ENCODE data around the gene PBX1. TPM values are rescaled to one million over a fixed set of nuclear protein-coding genes. Genes with fewer than 3 reads are reported as not detected.

Gene PBX1
- total RNA-seq, 2 experiments from 2014 or later = 0.17 TPM

DNA sequence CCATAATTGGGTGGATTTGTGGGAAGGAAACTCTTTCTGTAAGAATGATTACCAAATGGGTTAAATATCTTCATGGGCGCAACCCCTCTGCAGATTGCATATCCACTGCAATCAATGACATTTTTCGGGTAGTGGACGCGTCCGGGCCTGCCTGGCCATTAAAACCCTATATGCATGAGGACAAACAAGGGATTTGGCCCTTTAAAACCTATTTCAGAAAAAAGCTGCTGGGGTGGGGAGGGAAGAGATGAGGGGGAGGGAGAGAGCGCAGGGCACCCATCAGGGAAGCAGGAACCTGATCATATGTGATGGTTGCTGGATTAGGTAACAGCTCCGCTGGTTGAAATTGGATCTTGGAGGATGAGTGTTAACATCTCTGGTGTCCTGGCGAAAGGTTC lies 228.8 kb downstream of the PBX1 start:
- ChIA-PET POLR2A (no interaction called here), CTCF (interaction anchor here (0.6 to 2.9 kb wide), 14 partner anchors 9 to 1429 kb away, joined by 3 to 18 read pairs (median 4); no protein-coding TSS in a partner anchor)
- H3K4me1 Mint-ChIP-seq (ENCODE audit: low read depth) = no peaks in the 10 kb centered on the region
- no peaks in the 10 kb centered on the region for H3K36me3 Mint-ChIP-seq
- H3K27ac Mint-ChIP-seq = no peak overlapping the region
- no peak overlapping the region for H3K4me3 Mint-ChIP-seq
- no peaks in the 10 kb centered on the region for H3K9me3 Mint-ChIP-seq
- intact Hi-C loops (cut with micrococcal nuclease) = loop anchor here (1.0 to 5.0 kb wide), 3 partner anchors 1378 to 1936 kb away; no protein-coding TSS in a partner anchor
- DNase-seq = no peak
- H3K27me3 Mint-ChIP-seq = peaks cover 1% of the 10 kb centered on the region

DNA sequence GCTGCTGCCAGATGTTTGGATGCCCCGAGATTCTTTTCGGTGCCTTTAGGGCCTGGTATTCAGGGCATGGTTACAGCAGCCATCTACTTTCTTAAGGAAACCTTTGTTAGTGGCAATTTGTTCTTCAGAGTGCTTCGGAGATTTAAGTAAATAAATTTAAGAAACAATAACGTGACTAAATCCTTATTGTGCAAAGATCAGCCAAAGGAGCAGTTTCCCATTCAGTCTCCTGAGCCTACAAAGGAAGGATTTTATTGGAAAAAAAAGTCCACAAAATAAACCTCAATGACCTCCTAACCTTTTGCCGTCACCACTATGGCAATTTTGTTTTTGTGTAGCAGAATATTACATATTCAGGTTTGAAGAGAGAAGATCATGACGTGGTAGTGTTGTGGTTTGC lies 231.1 kb downstream of the PBX1 start:
- Mint-ChIP-seq H3K4me1 (ENCODE audit: low read depth) (no peaks in the 10 kb centered on the region), H3K27ac (no peak overlapping the region), H3K27me3 (peaks cover 1% of the 10 kb centered on the region), H3K9me3 (no peaks in the 10 kb centered on the region), H3K4me3 (no peak overlapping the region), H3K36me3 (no peaks in the 10 kb centered on the region)
- POLR2A ChIA-PET = no interaction called here
- CTCF ChIA-PET = no interaction called here
- no peak for DNase-seq
- intact Hi-C loops (cut with micrococcal nuclease) = no loop called here

DNA sequence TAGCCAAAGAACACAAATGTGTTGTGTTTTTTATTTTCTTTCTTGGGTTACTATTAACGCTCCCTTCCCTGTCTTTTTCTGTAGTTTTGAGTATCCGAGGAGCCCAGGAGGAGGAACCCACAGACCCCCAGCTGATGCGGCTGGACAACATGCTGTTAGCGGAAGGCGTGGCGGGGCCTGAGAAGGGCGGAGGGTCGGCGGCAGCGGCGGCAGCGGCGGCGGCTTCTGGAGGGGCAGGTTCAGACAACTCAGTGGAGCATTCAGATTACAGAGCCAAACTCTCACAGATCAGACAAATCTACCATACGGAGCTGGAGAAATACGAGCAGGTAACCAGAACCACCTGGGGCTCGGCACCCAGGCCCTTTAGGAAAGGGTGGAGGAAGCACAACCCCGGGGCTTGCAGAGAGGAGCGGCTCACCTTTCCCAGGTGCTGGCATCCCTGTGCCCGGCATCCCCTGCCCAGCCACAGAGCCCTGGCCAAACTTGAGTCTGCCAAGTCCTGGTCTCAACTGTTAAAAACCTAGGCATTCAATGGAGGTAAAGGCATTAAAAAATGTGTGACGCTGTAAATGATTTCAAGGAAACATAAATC lies 233.5 kb downstream of the PBX1 start:
- H3K27me3 Mint-ChIP-seq = no peaks in the 10 kb centered on the region
- no peaks in the 10 kb centered on the region for H3K36me3 Mint-ChIP-seq
- H3K4me3 Mint-ChIP-seq = no peak overlapping the region
- no peaks in the 10 kb centered on the region for H3K9me3 Mint-ChIP-seq
- H3K4me1 Mint-ChIP-seq (ENCODE audit: low read depth) = no peaks in the 10 kb centered on the region
- ChIA-PET CTCF (no interaction called here), POLR2A (no interaction called here)
- DNase-seq = no peak
- intact Hi-C loops (cut with micrococcal nuclease) = no loop called here
- H3K27ac Mint-ChIP-seq = no peak overlapping the region

DNA sequence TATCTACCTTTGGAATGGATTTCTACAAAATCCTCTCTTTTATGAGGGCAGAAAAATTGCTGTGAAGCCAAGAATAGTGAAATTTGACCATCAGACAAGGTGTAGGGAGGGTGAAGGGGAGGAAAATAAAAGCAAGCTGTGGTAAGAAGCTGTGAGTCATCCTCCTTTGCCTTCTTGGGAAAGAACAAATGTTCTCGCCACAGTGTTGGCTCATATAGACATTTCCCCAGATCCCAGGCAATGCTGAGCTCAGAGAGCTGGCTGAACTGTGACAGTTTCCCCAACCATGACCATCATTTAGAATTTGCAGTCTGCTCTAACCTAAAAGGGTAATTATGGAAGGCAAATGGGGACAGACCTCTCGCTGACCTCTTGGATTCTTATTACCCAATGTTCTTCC lies 235.4 kb downstream of the PBX1 start:
- Mint-ChIP-seq H3K27me3 (no peaks in the 10 kb centered on the region), H3K4me3 (no peak overlapping the region), H3K9me3 (no peaks in the 10 kb centered on the region), H3K27ac (no peak overlapping the region), H3K4me1 (ENCODE audit: low read depth) (no peaks in the 10 kb centered on the region), H3K36me3 (no peaks in the 10 kb centered on the region)
- CTCF ChIA-PET = no interaction called here
- POLR2A ChIA-PET = no interaction called here
- DNase-seq = no peak
- intact Hi-C loops (cut with micrococcal nuclease) = no loop called here

DNA sequence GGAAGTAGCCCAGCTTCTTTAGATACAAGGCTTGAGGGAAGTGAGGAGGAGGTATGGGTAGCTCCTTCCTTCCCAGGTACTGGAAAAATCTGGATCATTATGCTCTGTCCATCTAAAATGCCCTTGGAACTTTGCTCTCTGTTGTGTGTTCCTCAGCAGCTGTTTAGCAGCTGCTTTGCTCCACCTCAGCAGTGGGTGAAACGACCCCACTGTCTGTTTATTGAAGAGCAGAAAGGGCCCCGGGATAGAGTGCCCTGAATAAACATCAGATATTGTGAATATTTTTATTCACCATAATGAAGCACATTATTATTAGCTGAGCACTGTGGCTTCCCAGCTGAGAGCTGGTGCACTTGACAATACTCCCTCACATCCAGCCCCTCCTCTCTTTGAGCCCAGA lies 237.9 kb downstream of the PBX1 start:
- no peaks in the 10 kb centered on the region for H3K36me3 Mint-ChIP-seq
- no peak overlapping the region for H3K27ac Mint-ChIP-seq
- ChIA-PET CTCF (interaction anchor here (2.4 kb wide), 1 partner anchor 10 kb away, joined by 18 read pairs; no protein-coding TSS in a partner anchor), POLR2A (no interaction called here)
- H3K9me3 Mint-ChIP-seq = no peaks in the 10 kb centered on the region
- intact Hi-C loops (cut with micrococcal nuclease) = no loop called here
- H3K4me1 Mint-ChIP-seq (ENCODE audit: low read depth) = no peaks in the 10 kb centered on the region
- H3K4me3 Mint-ChIP-seq = no peak overlapping the region
- no peaks in the 10 kb centered on the region for H3K27me3 Mint-ChIP-seq
- no peak for DNase-seq

DNA sequence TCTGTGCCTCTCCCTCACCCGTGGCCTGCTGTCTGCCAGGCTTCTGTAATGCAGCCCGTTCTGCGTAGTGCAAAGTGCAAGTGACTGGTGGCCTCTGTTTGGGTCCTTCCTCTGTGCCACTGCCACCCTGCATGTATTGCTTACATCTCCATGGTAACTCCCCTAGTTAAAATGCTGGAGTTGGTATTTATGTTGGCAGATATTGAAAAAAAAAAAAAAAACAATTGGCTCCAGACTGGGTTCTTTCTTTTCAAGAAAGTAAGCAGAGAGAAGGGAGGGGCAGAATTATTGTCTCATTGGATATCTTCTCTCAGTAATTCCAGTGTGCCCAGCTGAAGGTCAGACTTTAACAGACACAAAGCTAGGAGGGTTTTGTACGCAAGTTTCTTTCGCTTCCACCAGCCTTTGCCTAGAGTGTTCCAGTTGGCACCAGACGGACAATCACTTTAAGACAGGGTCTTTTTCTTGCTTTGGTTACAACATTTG lies 242.3 kb downstream of the PBX1 start:
- ChIA-PET CTCF (no interaction called here), POLR2A (no interaction called here)

DNA sequence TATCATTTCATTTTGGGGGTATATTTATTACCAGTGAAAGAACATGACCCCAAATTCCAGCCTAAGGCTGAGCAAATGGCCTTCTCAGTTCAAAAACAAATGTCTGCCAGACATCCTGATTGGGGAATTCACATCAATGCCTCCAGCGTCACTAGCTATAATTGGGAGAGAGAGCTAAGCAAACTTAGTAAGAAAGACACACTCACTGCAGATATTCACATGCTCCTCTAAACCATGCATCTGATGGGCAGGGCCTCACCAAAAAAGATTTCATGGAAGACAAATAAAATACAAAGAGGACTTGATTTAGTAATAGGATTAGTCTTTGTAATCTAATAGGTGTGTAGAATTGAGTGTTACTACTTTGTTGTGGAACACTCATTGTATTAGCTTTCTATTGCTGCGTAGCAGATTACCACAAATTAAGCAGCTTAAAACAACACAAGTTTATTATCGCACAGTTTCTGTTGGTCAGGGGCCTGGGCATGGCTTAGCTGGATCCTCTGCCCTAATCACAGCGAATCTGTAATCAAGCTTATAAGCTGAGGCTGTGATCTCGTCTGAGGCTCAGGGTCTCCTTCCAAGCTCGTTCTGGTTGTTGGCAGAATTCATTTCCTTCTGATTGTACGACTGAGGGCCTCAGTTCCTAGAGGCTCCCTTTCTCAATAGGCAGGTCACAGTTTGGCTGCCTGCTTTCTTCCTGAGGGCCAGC lies 243.0 kb downstream of the PBX1 start:
- ChIA-PET CTCF (interaction anchor here (1.2 kb wide), 1 partner anchor 15 kb away, joined by 5 read pairs; no protein-coding TSS in a partner anchor), POLR2A (no interaction called here)
- DNase-seq = no peak
- Mint-ChIP-seq H3K27ac (no peak overlapping the region), H3K4me1 (ENCODE audit: low read depth) (no peaks in the 10 kb centered on the region), H3K4me3 (no peak overlapping the region), H3K9me3 (no peaks in the 10 kb centered on the region), H3K27me3 (no peaks in the 10 kb centered on the region), H3K36me3 (no peaks in the 10 kb centered on the region)
- intact Hi-C loops (cut with micrococcal nuclease) = no loop called here

More for the DNA sequence above, 242.3 kb downstream of the PBX1 start:
- H3K27ac Mint-ChIP-seq = no peak overlapping the region
- no peaks in the 10 kb centered on the region for H3K27me3 Mint-ChIP-seq
- no peak for DNase-seq
- no peak overlapping the region for H3K4me3 Mint-ChIP-seq
- no peaks in the 10 kb centered on the region for H3K4me1 Mint-ChIP-seq (ENCODE audit: low read depth)
- H3K36me3 Mint-ChIP-seq = no peaks in the 10 kb centered on the region
- H3K9me3 Mint-ChIP-seq = no peaks in the 10 kb centered on the region
- intact Hi-C loops (cut with micrococcal nuclease) = no loop called here

DNA sequence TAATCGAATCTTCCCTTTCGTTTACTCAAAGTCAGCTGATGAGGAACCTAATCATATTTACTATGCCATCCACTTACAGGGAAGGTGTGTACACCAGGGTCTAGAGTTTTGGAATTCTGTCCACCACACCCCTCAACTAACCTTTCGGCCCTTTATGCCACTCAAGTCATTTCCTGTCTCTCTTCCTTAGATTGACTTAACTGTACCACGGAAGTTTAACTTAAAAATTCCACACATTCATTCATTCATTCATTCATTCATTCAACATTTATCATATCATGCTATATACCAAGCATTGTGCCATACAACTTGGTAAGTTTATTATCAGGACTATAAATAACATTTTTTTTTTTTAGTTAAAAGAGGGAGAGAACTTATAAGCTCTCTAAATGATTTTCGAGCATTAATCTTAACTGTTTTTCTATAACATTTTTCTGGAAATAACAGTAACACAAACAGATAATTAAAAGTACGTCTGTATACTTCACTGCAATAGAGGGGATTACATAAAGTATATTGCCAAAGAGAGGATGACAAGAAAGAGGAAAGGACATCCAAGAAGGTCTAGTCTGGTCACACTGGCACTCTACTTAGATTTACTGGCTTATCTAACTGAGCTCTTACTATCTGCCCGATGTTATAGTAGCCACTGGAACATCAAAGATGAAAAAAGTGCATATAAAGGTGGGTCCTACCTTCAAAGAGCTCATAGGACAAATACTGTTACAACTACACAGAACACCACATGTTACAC lies 243.7 kb downstream of the PBX1 start:
- POLR2A ChIA-PET = no interaction called here
- CTCF ChIA-PET = interaction anchor here (1.2 kb wide), 1 partner anchor 16 kb away, joined by 5 read pairs; no protein-coding TSS in a partner anchor
- DNase-seq = no peak
- Mint-ChIP-seq H3K4me3 (no peak overlapping the region), H3K9me3 (no peaks in the 10 kb centered on the region), H3K27me3 (no peaks in the 10 kb centered on the region), H3K4me1 (ENCODE audit: low read depth) (no peaks in the 10 kb centered on the region), H3K27ac (no peak overlapping the region), H3K36me3 (no peaks in the 10 kb centered on the region)
- intact Hi-C loops (cut with micrococcal nuclease) = no loop called here

DNA sequence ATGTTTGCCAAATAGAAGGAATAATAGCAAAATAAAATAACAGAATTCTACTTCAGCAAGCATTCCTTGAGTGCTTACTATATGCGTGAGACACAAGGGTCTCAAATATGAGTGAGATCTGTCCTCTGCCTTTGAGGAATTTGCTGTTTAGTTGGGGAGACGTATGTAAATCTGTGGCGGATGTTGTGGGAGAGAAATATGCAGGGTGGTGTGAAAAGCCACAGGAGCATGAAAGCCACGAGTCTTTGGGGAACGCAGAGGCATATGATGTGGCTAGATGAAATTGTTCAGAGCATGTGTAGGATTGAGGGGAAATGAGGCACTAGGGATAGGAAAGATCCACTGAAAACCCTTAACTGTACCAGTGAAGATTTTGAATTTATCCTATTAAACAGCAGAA lies 244.4 kb downstream of the PBX1 start:
- ChIA-PET CTCF (interaction anchor here (3.1 kb wide), 1 partner anchor 16 kb away, joined by 18 read pairs; no protein-coding TSS in a partner anchor), POLR2A (no interaction called here)
- H3K4me3 Mint-ChIP-seq = no peak overlapping the region
- no peaks in the 10 kb centered on the region for H3K36me3 Mint-ChIP-seq
- intact Hi-C loops (cut with micrococcal nuclease) = no loop called here
- no peaks in the 10 kb centered on the region for H3K4me1 Mint-ChIP-seq (ENCODE audit: low read depth)
- H3K27me3 Mint-ChIP-seq = no peaks in the 10 kb centered on the region
- no peak for DNase-seq
- no peaks in the 10 kb centered on the region for H3K9me3 Mint-ChIP-seq
- no peak overlapping the region for H3K27ac Mint-ChIP-seq

DNA sequence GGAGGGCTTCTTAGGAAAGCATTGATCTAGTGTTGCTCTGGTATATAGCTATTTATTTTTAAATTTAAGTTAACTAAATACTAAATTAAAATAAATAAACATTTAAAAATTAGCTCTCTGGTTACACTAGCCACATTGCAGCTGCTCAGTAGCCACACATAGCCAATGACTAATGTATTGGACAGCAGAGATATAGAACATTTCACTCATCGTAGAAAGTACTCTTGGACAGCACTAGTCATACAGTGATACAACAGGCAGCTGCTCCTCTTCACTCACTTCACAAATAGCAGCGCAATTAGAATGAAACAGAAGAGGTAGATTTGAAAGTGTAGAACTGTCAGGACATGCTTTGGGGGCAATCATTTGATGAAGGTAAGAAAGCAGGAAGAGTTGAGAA lies 245.4 kb downstream of the PBX1 start:
- intact Hi-C loops (cut with micrococcal nuclease) = no loop called here
- Mint-ChIP-seq H3K9me3 (no peaks in the 10 kb centered on the region), H3K27me3 (no peaks in the 10 kb centered on the region), H3K36me3 (no peaks in the 10 kb centered on the region), H3K4me1 (ENCODE audit: low read depth) (no peaks in the 10 kb centered on the region), H3K4me3 (no peak overlapping the region), H3K27ac (no peak overlapping the region)
- ChIA-PET CTCF (interaction anchor here (3.1 kb wide), 1 partner anchor 17 kb away, joined by 18 read pairs; no protein-coding TSS in a partner anchor), POLR2A (no interaction called here)
- DNase-seq = no peak

DNA sequence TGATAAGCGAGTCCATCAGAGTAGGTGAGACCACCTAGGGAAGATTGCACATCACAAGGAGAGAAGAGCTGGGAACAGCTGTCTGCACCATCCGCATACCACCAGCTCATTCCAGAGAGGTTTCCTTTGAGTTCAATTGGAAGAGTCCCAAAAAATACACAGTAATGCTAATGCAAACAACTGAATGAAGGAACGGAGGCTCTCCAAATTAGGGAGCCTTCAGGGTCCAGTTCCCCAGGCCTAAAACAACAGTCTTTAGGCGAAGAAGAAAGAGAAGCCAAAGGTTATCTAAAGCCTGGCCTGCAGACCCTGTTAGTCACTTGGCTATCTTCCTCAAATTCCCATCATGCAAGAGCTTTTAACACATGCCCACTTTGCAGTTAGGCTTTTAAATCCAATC lies 246.4 kb downstream of the PBX1 start:
- no peaks in the 10 kb centered on the region for H3K9me3 Mint-ChIP-seq
- H3K4me1 Mint-ChIP-seq (ENCODE audit: low read depth) = no peaks in the 10 kb centered on the region
- POLR2A ChIA-PET = no interaction called here
- no peaks in the 10 kb centered on the region for H3K36me3 Mint-ChIP-seq
- no peak overlapping the region for H3K27ac Mint-ChIP-seq
- CTCF ChIA-PET = interaction anchor here (3.1 kb wide), 1 partner anchor 18 kb away, joined by 18 read pairs; no protein-coding TSS in a partner anchor
- DNase-seq = no peak
- H3K27me3 Mint-ChIP-seq = no peaks in the 10 kb centered on the region
- intact Hi-C loops (cut with micrococcal nuclease) = no loop called here
- H3K4me3 Mint-ChIP-seq = no peak overlapping the region

DNA sequence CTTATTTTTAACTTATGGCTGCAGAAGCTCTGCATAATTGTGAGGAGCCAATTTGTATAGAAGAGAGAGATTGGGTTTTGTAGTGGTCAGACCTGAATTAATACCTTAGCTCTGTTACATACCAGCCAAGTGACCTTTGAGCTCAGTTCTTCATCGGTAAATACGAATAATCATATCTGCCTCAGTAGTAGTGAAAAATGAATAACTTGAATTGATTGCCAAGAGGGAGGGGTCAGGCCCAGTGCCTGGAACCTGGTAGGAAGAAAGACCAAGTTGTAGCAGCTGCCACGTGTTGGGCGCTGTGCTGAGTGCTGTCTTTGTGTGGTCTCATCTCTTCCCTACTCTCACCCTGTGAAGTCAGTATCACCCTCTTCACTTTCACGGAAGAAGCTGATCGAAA lies 247.5 kb downstream of the PBX1 start:
- no peak overlapping the region for H3K27ac Mint-ChIP-seq

More for the DNA sequence above, 247.5 kb downstream of the PBX1 start:
- Mint-ChIP-seq H3K36me3 (no peaks in the 10 kb centered on the region), H3K4me3 (no peak overlapping the region), H3K4me1 (ENCODE audit: low read depth) (no peaks in the 10 kb centered on the region), H3K9me3 (no peaks in the 10 kb centered on the region), H3K27me3 (no peaks in the 10 kb centered on the region)
- POLR2A ChIA-PET = no interaction called here
- intact Hi-C loops (cut with micrococcal nuclease) = no loop called here
- DNase-seq = no peak
- CTCF ChIA-PET = interaction anchor here (3.1 kb wide), 1 partner anchor 19 kb away, joined by 18 read pairs; no protein-coding TSS in a partner anchor

Data from activated CD4-positive, alpha-beta memory T cell treated with anti-CD3 and anti-CD28 coated beads for 36 hours (primary cell).